Ascending aorta (tissue), 2 donors: ENCODE data around the gene SEPTIN12. TPM values are rescaled to one million over a fixed set of nuclear protein-coding genes. Genes with fewer than 3 reads are reported as not detected.

Experiments
- DNase-seq, 2 donors: peaks; one replicate each; pipeline ENCODE4 v3.0.0-alpha.2; 2019; ENCODE audit warnings: low spot score in 2 of 2
- H3K27ac ChIP-seq, 2 donors: fragments of 200-600 bp; sonication (generic); one replicate each; pipeline ENCODE4 v1.5.1; 2016 to 2017; ENCODE audit warnings: mild to moderate bottlenecking in 1 of 2
- H3K27me3 ChIP-seq: fragments of 200-600 bp; sonication (generic); one replicate; pipeline ENCODE4 v1.5.1; 2017
- H3K36me3 ChIP-seq, 2 donors: fragments of 200-600 bp; sonication (generic); one replicate each; pipeline ENCODE4 v1.5.1; 2016
- H3K4me1 ChIP-seq, 2 donors: fragments of 200-600 bp; sonication (generic); one replicate each; pipeline ENCODE4 v1.5.1; 2016 to 2017; ENCODE audit warnings: mild to moderate bottlenecking in 1 of 2
- H3K4me3 ChIP-seq, 2 donors: fragments of 200-600 bp; sonication (generic); one replicate each; pipeline ENCODE4 v1.5.1; 2016 to 2017; ENCODE audit warnings: mild to moderate bottlenecking in 1 of 2
- H3K9me3 ChIP-seq, 2 donors: fragments of 200-600 bp; sonication (generic); one replicate each; pipeline ENCODE4 v1.5.1; 2016
- CTCF ChIP-seq, 3 experiments: fragments of 200-600 bp in 2 of 3; fragments of 450-650 bp in 1 of 3; sonication (generic) in 2 of 3; IDR thresholded peaks; one replicate each; pipeline ENCODE4 v1.5.1; 2016 to 2019; ENCODE audit warnings: antibody characterized with exemption in 3 of 3, mild to moderate bottlenecking in 1 of 3, moderate library complexity in 1 of 3
- intact Hi-C: fragments of 100-400 bp; cut with DNase I; formaldehyde crosslinking; loops from one replicate; pipeline ENCODE4 v1.15.1; 2023
- total RNA-seq: library from RNA; depleted of rRNA; stranded (reverse); fragments of >200 nt; gene quantifications from one replicate; pipeline ENCODE4 v1.1.0, GENCODE V29; 2016

SEPTIN12 gene
- total RNA-seq, 1 donor from 2014 or later = not detected

DNA sequence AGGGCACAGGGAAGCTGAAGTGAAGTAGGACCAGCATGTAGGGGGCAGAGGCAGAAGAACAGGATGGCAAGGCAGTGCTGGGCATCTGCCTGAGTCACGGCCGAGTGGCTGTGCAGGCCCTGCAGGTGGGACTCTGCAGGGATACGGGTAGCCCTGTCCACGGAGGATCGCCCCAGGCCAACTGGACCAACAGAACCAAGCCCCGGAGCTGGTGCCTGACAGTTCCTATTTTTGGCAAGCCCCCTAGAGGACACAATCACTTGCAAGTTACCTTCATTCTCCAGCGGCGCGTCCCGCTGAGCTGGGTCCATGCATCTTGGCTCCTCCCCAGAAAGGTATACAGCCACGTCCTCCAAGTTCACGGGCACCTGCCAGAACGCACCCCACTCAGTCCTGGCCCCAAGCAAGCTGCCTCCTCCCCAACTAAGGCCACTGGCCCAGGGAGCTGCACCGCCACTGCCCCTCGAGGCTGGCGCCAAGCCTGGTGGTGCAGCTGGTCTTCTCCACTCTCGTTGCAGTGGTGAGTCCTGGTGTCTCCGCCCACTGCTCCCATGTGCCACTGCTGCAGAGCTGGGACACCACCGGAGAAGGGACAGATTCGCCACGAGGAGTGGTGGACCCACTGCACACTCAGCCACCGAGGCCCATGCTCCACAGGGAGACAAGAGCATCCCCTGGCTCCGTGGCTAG, 27.8 kb downstream of the SEPTIN12 start:
- intact Hi-C loops = no loop called here
- TF ChIP-seq CTCF (IDR thresholded peaks at IDR 0.05) = no peak
- Histone ChIP-seq H3K4me3 (no peak overlapping the region), H3K4me1 (peaks cover 0 to 2% of the 10 kb centered on the region in 2 donors), H3K27me3 (no peaks in the 10 kb centered on the region), H3K27ac (no peak overlapping the region), H3K9me3 (no peaks in the 10 kb centered on the region), H3K36me3 (peaks cover 81 to 84% of the 10 kb centered on the region in 2 donors)
- no peak for DNase-seq

- H3K27ac ChIP-seq = no peak overlapping the region
- H3K4me3 ChIP-seq = no peak overlapping the region
- H3K4me1 ChIP-seq = no peaks in the 10 kb centered on the region
- intact Hi-C loops = no loop called here
- peaks cover 93 to 94% of the 10 kb centered on the region in 2 donors for H3K36me3 ChIP-seq
- no peaks in the 10 kb centered on the region for H3K9me3 ChIP-seq
- no peak for TF ChIP-seq CTCF (IDR thresholded peaks at IDR 0.05)
- no peaks in the 10 kb centered on the region for H3K27me3 ChIP-seq
- no peak for DNase-seq
Observed at GRCh38 chr16:4755687-4756086, 32.5 kb downstream of the SEPTIN12 start.

DNA sequence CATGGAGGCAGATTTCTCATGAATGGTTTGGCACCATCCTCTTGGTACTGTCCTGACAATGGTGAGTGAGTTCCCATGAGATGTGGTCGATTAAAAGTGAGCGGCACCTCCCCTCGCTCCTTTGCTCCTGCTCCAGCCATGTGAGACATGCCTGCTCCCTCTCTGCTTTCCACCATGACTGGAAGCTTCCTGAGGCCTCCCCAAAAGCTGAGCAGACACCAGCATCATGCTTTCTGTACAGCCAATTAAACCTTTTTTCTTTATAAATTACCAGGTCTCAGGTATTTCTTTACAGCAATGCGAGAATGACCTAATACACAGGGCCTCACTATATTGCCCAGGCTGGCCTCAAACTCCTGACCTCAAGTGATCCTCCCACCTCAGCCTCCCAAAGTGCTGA, 33.3 kb downstream of the SEPTIN12 start:
- Histone ChIP-seq H3K9me3 (no peaks in the 10 kb centered on the region), H3K36me3 (peaks cover 88 to 91% of the 10 kb centered on the region in 2 donors), H3K27ac (no peak overlapping the region), H3K4me3 (no peak overlapping the region), H3K4me1 (no peaks in the 10 kb centered on the region), H3K27me3 (no peaks in the 10 kb centered on the region)
- intact Hi-C loops = no loop called here
- no peak for TF ChIP-seq CTCF (IDR thresholded peaks at IDR 0.05)
- no peak for DNase-seq

DNA sequence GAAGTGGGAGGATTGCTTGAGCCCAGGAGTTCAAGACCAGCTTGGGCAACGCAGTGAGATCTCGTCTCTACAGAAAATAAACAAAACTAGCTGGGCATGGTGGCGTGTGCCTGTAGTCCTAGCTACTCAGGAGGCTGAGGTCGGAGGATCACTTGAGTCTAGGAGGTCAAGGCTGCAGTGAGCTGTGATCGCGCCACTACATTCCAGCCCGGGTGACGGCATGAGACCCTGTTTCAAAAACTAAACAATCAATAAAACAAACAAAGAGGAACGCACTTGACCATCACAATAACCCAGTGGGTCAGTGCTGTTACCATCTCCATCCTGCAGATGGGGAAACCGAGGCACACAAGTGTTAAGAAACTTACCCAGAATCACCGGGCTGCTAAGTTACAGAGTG, 34.9 kb downstream of the SEPTIN12 start:
- TF ChIP-seq CTCF (IDR thresholded peaks at IDR 0.05) = no peak
- DNase-seq = no peak
- intact Hi-C loops = no loop called here
- H3K27ac ChIP-seq = no peak overlapping the region
- no peak overlapping the region for H3K4me3 ChIP-seq
- H3K27me3 ChIP-seq = no peaks in the 10 kb centered on the region
- H3K36me3 ChIP-seq = peaks cover 74 to 87% of the 10 kb centered on the region in 2 donors
- H3K9me3 ChIP-seq = no peaks in the 10 kb centered on the region
- no peaks in the 10 kb centered on the region for H3K4me1 ChIP-seq

DNA sequence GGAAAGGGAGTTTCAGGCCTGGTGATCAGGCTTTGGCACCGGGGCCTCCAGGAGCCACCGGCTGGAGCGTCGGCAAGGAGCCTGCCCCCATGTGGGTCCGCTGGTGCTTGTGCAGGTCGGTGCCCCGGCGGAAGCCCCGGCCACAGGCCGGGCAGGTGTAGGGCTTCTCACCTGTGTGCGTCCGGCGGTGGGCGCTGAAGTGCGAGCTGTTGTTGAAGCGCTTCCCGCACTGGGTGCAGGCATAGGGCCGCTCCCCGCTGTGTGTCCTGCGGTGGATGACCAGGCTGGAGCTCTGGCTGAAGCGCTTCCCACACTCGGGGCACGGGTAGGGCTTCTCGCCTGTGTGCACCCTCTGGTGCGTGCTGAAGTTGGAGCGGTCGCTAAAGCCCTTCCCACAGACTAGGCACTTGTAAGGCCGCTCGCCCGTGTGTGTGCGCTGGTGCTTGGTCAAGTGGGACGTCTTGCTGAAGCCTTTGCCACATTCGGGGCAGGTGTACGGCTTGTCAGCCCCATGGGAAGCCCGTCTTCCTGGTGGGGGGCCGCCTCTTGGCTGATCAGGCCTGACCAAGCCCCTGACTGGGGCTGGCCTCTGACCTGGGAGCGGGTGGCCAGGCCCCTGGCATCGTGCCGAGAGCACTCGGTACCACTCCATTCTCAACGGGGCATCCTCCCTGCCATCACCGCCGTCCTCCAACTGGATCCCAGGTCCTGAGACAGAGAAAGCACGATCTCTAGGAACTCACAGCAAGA, 35.6 kb downstream of the SEPTIN12 start:
- Histone ChIP-seq H3K4me3 (no peak overlapping the region), H3K4me1 (no peaks in the 10 kb centered on the region), H3K27me3 (no peaks in the 10 kb centered on the region), H3K36me3 (peaks cover 67 to 80% of the 10 kb centered on the region in 2 donors), H3K9me3 (no peaks in the 10 kb centered on the region), H3K27ac (no peak overlapping the region)
- intact Hi-C loops = no loop called here
- no peak for DNase-seq
- TF ChIP-seq CTCF (IDR thresholded peaks at IDR 0.05) = no peak
